HEK293 (cell line): ENCODE data around the gene PCMT1.

Source experiments
- CTCF ChIA-PET: fragments of 350-600 bp; formaldehyde crosslinking; extraction: SDS; loops from one replicate; lab custom pipeline; 2021; ENCODE audit warnings: antibody characterized with exemption; lab: Yijun Ruan, JAX
- POLR2A ChIA-PET: fragments of 300-600 bp; formaldehyde crosslinking; extraction: SDS; loops from one replicate; lab custom pipeline; 2020; ENCODE audit warnings: antibody characterized with exemption, inconsistent platforms; lab: Yijun Ruan, JAX
- H3K27ac ChIP-seq: fragments of 200-500 bp; sonication (Bioruptor generic); 2 replicates; pipeline ENCODE4 v1.5.1; 2014; ENCODE audit warnings: low read depth, low read length, control low read depth, inconsistent platforms; ENCODE audit errors: extremely low read depth
- H3K36me3 ChIP-seq, 2 experiments: fragments of 200-500 bp in 1 of 2; sonication (Bioruptor generic) in 1 of 2; 1 replicate in 1 of 2; 2 replicates in 1 of 2; pipeline ENCODE4 v1.5.1; 2014 to 2017; ENCODE audit warnings: inconsistent platforms in 2 of 2, low read length in 2 of 2; ENCODE audit not compliant: control insufficient read depth in 2 of 2, insufficient read depth in 1 of 2
- H3K4me1 ChIP-seq: fragments of 200-500 bp; sonication (Bioruptor generic); 2 replicates; pipeline ENCODE4 v1.5.1; 2014; ENCODE audit warnings: mild to moderate bottlenecking, low read length, inconsistent platforms; ENCODE audit not compliant: control insufficient read depth, insufficient read depth
- H3K4me3 ChIP-seq: 2 replicates; pipeline ENCODE4 v1.5.1; 2011; ENCODE audit warnings: low read depth, mild to moderate bottlenecking, control low read depth, low read length, moderate library complexity
- H3K9me3 ChIP-seq: fragments of 200-500 bp; sonication (Bioruptor generic); 2 replicates; pipeline ENCODE4 v1.5.1; 2014; ENCODE audit warnings: low read depth, low read length, inconsistent platforms; ENCODE audit not compliant: control insufficient read depth, insufficient read depth
- PRDM4 ChIP-seq: fragments of 450-650 bp; formaldehyde crosslinking; IDR thresholded peaks from 2 replicates; pipeline ENCODE4 v1.5.1; 2017; ENCODE audit warnings: missing biosample characterization, missing genetic modification characterization
- RBAK ChIP-seq: fragments of 450-650 bp; formaldehyde crosslinking; IDR thresholded peaks from 2 replicates; pipeline ENCODE4 v1.5.1; 2016; ENCODE audit warnings: missing biosample characterization, missing genetic modification characterization
- TCF7L2 ChIP-seq: IDR thresholded peaks from 2 replicates; pipeline ENCODE4 v1.6.1; 2011; ENCODE audit warnings: low read depth, mild to moderate bottlenecking, inconsistent platforms, low read length, moderate library complexity, borderline replicate concordance
- ZBTB20 ChIP-seq: fragments of 450-650 bp; formaldehyde crosslinking; IDR thresholded peaks from 2 replicates; pipeline ENCODE4 v1.5.1; 2016; ENCODE audit warnings: missing biosample characterization, missing genetic modification characterization
- ZBTB7A ChIP-seq: fragments of 450-650 bp; formaldehyde crosslinking; IDR thresholded peaks from 2 replicates; pipeline ENCODE4 v1.5.1; 2016; ENCODE audit warnings: low read depth, missing biosample characterization, missing genetic modification characterization
- ZNF140 ChIP-seq: fragments of 450-650 bp; formaldehyde crosslinking; IDR thresholded peaks from 2 replicates; pipeline ENCODE4 v1.5.1; 2016; ENCODE audit warnings: missing biosample characterization, missing genetic modification characterization
- ZNF513 ChIP-seq: fragments of 450-650 bp; IDR thresholded peaks from 2 replicates; pipeline ENCODE4 v1.5.1; 2018; ENCODE audit warnings: missing biosample characterization, missing genetic modification characterization
- ZNF560 ChIP-seq: fragments of 450-650 bp; formaldehyde crosslinking; IDR thresholded peaks from 2 replicates; pipeline ENCODE4 v1.5.1; 2017; ENCODE audit warnings: missing biosample characterization, missing genetic modification characterization, borderline replicate concordance
- ZNF585B ChIP-seq: fragments of 450-650 bp; formaldehyde crosslinking; IDR thresholded peaks from 2 replicates; pipeline ENCODE4 v1.5.1; 2016; ENCODE audit warnings: missing biosample characterization, missing genetic modification characterization
- ZNF629 ChIP-seq: fragments of 450-650 bp; formaldehyde crosslinking; IDR thresholded peaks from 2 replicates; pipeline ENCODE4 v1.5.1; 2017; ENCODE audit warnings: missing biosample characterization, missing genetic modification characterization
- ZNF654 ChIP-seq: fragments of 450-650 bp; formaldehyde crosslinking; IDR thresholded peaks from 2 replicates; pipeline ENCODE4 v1.5.1; 2016; ENCODE audit warnings: low read depth, missing biosample characterization, missing genetic modification characterization
- ZSCAN18 ChIP-seq: fragments of 450-650 bp; formaldehyde crosslinking; IDR thresholded peaks from 2 replicates; pipeline ENCODE4 v1.5.1; 2016; ENCODE audit warnings: missing biosample characterization, missing genetic modification characterization
- TF ChIP-seq, protein P1 (sequence below): fragments of 450-650 bp; formaldehyde crosslinking; IDR thresholded peaks from 2 replicates; pipeline ENCODE4 v1.5.1; 2017; ENCODE audit warnings: missing biosample characterization, missing genetic modification characterization
- TF ChIP-seq, protein P2 (sequence below): fragments of 450-650 bp; formaldehyde crosslinking; IDR thresholded peaks from 2 replicates; pipeline ENCODE4 v1.5.1; 2016; ENCODE audit warnings: missing biosample characterization, missing genetic modification characterization, borderline replicate concordance

Gene PCMT1

GRCh38 chr6:149714442-149714841, 35.1 kb upstream of the PCMT1 start:
- Histone ChIP-seq H3K36me3 (peaks cover 8 to 9% of the 10 kb centered on the region in 2 experiments; a peak in 2 of 3 replicates), H3K9me3 (no peaks in the 10 kb centered on the region), H3K27ac (no peak overlapping the region), H3K4me1 (no peaks in the 10 kb centered on the region; the same call in 1 of the 2 replicates), H3K4me3 (no peak overlapping the region)
- TF ChIP-seq, protein P1, sequence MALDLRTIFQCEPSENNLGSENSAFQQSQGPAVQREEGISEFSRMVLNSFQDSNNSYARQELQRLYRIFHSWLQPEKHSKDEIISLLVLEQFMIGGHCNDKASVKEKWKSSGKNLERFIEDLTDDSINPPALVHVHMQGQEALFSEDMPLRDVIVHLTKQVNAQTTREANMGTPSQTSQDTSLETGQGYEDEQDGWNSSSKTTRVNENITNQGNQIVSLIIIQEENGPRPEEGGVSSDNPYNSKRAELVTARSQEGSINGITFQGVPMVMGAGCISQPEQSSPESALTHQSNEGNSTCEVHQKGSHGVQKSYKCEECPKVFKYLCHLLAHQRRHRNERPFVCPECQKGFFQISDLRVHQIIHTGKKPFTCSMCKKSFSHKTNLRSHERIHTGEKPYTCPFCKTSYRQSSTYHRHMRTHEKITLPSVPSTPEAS (tag by site-specific recombination), result no peak
- TF ChIP-seq ZNF585B (tag by site-specific recombination), result no peak
- no peak for TF ChIP-seq ZNF629 (tag by site-specific recombination)
- no peak for TF ChIP-seq ZNF513
- no peak for TF ChIP-seq ZNF140 (tag by site-specific recombination)
- no peak for TF ChIP-seq ZBTB7A (tag by site-specific recombination)
- TF ChIP-seq ZNF654 (tag by site-specific recombination), result no peak
- TF ChIP-seq ZNF560, result no peak
- no peak for TF ChIP-seq ZBTB20 (tag by site-specific recombination)
- TF ChIP-seq ZSCAN18, result no peak
- TF ChIP-seq, protein P2, sequence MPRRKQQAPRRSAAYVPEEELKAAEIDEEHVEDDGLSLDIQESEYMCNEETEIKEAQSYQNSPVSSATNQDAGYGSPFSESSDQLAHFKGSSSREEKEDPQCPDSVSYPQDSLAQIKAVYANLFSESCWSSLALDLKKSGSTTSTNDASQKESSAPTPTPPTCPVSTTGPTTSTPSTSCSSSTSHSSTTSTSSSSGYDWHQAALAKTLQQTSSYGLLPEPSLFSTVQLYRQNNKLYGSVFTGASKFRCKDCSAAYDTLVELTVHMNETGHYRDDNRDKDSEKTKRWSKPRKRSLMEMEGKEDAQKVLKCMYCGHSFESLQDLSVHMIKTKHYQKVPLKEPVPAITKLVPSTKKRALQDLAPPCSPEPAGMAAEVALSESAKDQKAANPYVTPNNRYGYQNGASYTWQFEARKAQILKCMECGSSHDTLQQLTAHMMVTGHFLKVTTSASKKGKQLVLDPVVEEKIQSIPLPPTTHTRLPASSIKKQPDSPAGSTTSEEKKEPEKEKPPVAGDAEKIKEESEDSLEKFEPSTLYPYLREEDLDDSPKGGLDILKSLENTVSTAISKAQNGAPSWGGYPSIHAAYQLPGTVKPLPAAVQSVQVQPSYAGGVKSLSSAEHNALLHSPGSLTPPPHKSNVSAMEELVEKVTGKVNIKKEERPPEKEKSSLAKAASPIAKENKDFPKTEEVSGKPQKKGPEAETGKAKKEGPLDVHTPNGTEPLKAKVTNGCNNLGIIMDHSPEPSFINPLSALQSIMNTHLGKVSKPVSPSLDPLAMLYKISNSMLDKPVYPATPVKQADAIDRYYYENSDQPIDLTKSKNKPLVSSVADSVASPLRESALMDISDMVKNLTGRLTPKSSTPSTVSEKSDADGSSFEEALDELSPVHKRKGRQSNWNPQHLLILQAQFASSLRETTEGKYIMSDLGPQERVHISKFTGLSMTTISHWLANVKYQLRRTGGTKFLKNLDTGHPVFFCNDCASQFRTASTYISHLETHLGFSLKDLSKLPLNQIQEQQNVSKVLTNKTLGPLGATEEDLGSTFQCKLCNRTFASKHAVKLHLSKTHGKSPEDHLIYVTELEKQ (tag by site-specific recombination), result no peak
- no peak for TF ChIP-seq RBAK (tag by site-specific recombination)
- TF ChIP-seq PRDM4 (tag by site-specific recombination), result no peak
- no peak for TF ChIP-seq TCF7L2
- ChIA-PET CTCF (interaction anchor here (0.6 to 1.0 kb wide), 3 partner anchors 9 to 166 kb away, joined by 3 to 4 read pairs (median 3); no protein-coding TSS in a partner anchor), POLR2A (interaction anchor here (1.2 kb wide), 1 partner anchor 9 kb away, joined by 3 read pairs; no protein-coding TSS in a partner anchor)
